ENCODE measurements around the gene TPRN.
A peak's percentile ranks its signal among the peaks of the same experiment; 100 is the strongest.

- peak in 1 of 11 experiments; percentile 10 for TF ChIP-seq CTCF (IDR thresholded peaks at IDR 0.05 in 8 of 11, conservative IDR thresholded peaks at IDR 0.05 in 3 of 11)
- TF ChIP-seq POLR2A (IDR thresholded peaks at IDR 0.05), result peak in 1 of 3 donors; percentile 39
These were observed 39.8 kb upstream of the TPRN start for GRCh38 chr9:137240318-137240840.
